Stimulated activated CD4-positive, alpha-beta T cell treated with anti-CD3 and anti-CD28 coated beads, Interleukin-12 subunit alpha, Interleukin-12 subunit beta, amount 100 ng/mL, for 4 hours (primary cell): ENCODE results near the gene SH3D19.
"Not testable (repeated sequence)": the region's sequence is repeated elsewhere in the genome, so short reads cannot be mapped to it uniquely, and the experiment has no call there.

Source experiments
- DNase-seq: peaks from one replicate; pipeline ENCODE4 v3.0.0-alpha.2; 2020

The SH3D19 gene

GRCh38 chr4:151325111-151325948 is at the start of gene SH3D19:
Gene SH3D19 (minus strand): TSS chr4:151325605. CDS start chr4:151325352, 253 bp downstream.
- no peak for DNase-seq

- peak; percentile 71 for DNase-seq
These were observed 37.2 kb upstream of the SH3D19 start for GRCh38 chr4:151362404-151363164.

- DNase-seq = no peak
These were observed 36.6 kb upstream of the SH3D19 start for GRCh38 chr4:151361966-151362365.

GRCh38 chr4:151361126-151361525 is 35.7 kb upstream of the SH3D19 start:
- no peak for DNase-seq

GRCh38 chr4:151359576-151359975 is 34.2 kb upstream of the SH3D19 start:
- no peak for DNase-seq

GRCh38 chr4:151358266-151358665 is 32.9 kb upstream of the SH3D19 start:
- no peak for DNase-seq

GRCh38 chr4:151356510-151356909 is 31.1 kb upstream of the SH3D19 start:
- DNase-seq = no peak

- no peak for DNase-seq
These were observed 29.8 kb upstream of the SH3D19 start for GRCh38 chr4:151355155-151355554.

GRCh38 chr4:151347490-151348235 is 22.3 kb upstream of the SH3D19 start:
- DNase-seq = no peak

GRCh38 chr4:151344948-151345347 is 19.5 kb upstream of the SH3D19 start:
- DNase-seq = no peak

GRCh38 chr4:151340751-151341385 is 15.5 kb upstream of the SH3D19 start:
- no peak for DNase-seq

GRCh38 chr4:151339467-151339866 is 14.1 kb upstream of the SH3D19 start:
- DNase-seq = no peak

GRCh38 chr4:151331276-151332042 is 6.1 kb upstream of the SH3D19 start:
- DNase-seq = no peak

- DNase-seq = no peak
These were observed 4.0 kb upstream of the SH3D19 start for GRCh38 chr4:151329217-151330007.

- no peak for DNase-seq
These were observed 493 bp upstream of the SH3D19 start for GRCh38 chr4:151325949-151326246.

- no peak for DNase-seq
These were observed 674 bp downstream of the SH3D19 start for GRCh38 chr4:151324752-151325110.

- no peak for DNase-seq
These were observed 1.2 kb downstream of the SH3D19 start for GRCh38 chr4:151324124-151324751.

- DNase-seq = no peak
These were observed 1.7 kb downstream of the SH3D19 start for GRCh38 chr4:151323667-151324066.

GRCh38 chr4:151322570-151322969 is 2.8 kb downstream of the SH3D19 start:
- no peak for DNase-seq

- not testable (repeated sequence) for DNase-seq
These were observed 3.2 kb downstream of the SH3D19 start for GRCh38 chr4:151322161-151322560.

GRCh38 chr4:151321586-151321985 is 3.8 kb downstream of the SH3D19 start:
- DNase-seq = no peak
